Measurements from ENCODE around the gene LYPD5. TPM values are rescaled to one million over a fixed set of nuclear protein-coding genes. Genes with fewer than 3 reads are reported as not detected.

The LYPD5 gene
- 0.59 and 1.2 TPM in 2 replicates for total RNA-seq

GRCh38 chr19:43802216-43802951 lies at the start of gene LYPD5:
Gene LYPD5, minus strand, starts transcription at chr19:43802447. Its CDS starts 67 bp downstream, at chr19:43802380.

GRCh38 chr19:43826787-43827754 lies 24.8 kb upstream of the LYPD5 start, which contains the start of gene ZNF283:
Gene ZNF283, plus strand, starts transcription at chr19:43827321. Its CDS starts 6,184 bp downstream, at chr19:43833505.

GRCh38 chr19:43780706-43781525 lies 21.3 kb downstream of the LYPD5 start, which contains the start of gene KCNN4:
Gene KCNN4, minus strand, starts transcription at chr19:43780973. Its CDS starts 112 bp downstream, at chr19:43780861.

GRCh38 chr19:43754503-43755255 lies 47.6 kb downstream of the LYPD5 start, which contains the start of gene SMG9:
Gene SMG9, minus strand, starts transcription at chr19:43754962. Its CDS starts 4,221 bp downstream, at chr19:43750741.

Other genes starting within 250 kb of the LYPD5 start
- 10.8 and 11.9 TPM in 2 replicates for gene XRCC1, start 226.9 kb downstream of the LYPD5 start, total RNA-seq
- gene PINLYP, start 226.6 kb downstream of the LYPD5 start, total RNA-seq = 0.30 and 0.69 TPM in 2 replicates
- 24.9 and 34.3 TPM in 2 replicates for gene IRGQ, start 206.3 kb downstream of the LYPD5 start, total RNA-seq
- gene ZNF576, start 205.9 kb downstream of the LYPD5 start, total RNA-seq = 7.7 and 10.9 TPM in 2 replicates
- gene SRRM5, start 190.4 kb downstream of the LYPD5 start, total RNA-seq = 0.05 TPM in 1 of 2 replicates, not detected in the other
- 21.3 and 48.1 TPM in 2 replicates for gene ZNF428, start 182.8 kb downstream of the LYPD5 start, total RNA-seq
- 1.8 and 3.8 TPM in 2 replicates for gene CADM4, start 162.6 kb downstream of the LYPD5 start, total RNA-seq
- 120 and 200 TPM in 2 replicates for gene PLAUR, start 132.3 kb downstream of the LYPD5 start, total RNA-seq
- gene IRGC, start 86.4 kb downstream of the LYPD5 start, total RNA-seq = not detected in 2 replicates
- gene SMG9, start 47.5 kb downstream of the LYPD5 start, total RNA-seq = 9.8 and 16.6 TPM in 2 replicates
- gene KCNN4, start 21.5 kb downstream of the LYPD5 start, total RNA-seq = 0.30 and 1.0 TPM in 2 replicates
- 16.7 and 22.9 TPM in 2 replicates for gene ZNF283, start 24.9 kb upstream of the LYPD5 start, total RNA-seq
- gene ZNF404, start 81.5 kb upstream of the LYPD5 start, total RNA-seq = 5.3 and 5.9 TPM in 2 replicates
- gene ZNF45, start 132.8 kb upstream of the LYPD5 start, total RNA-seq = 17.9 and 20.5 TPM in 2 replicates
- 9.8 and 12.9 TPM in 2 replicates for gene ZNF221, start 148.8 kb upstream of the LYPD5 start, total RNA-seq
- 8.9 TPM in 2 replicates for gene ZNF155, start 181.7 kb upstream of the LYPD5 start, total RNA-seq
- gene ZNF230, start 200.5 kb upstream of the LYPD5 start, total RNA-seq = 2.5 and 5.3 TPM in 2 replicates
- gene ZNF222, start 222.9 kb upstream of the LYPD5 start, total RNA-seq = 5.0 and 7.7 TPM in 2 replicates
- gene ZNF223, start 249.6 kb upstream of the LYPD5 start, total RNA-seq = 4.7 and 5.3 TPM in 2 replicates

Data from smooth muscle cell of the umbilical artery (primary cell).